PFSK-1 (cell line): ENCODE results near the gene RTL3.

Experiments
- POLR2AphosphoS5 ChIP-seq: IDR thresholded peaks from 2 replicates; pipeline ENCODE4 v1.6.1; 2012; ENCODE audit warnings: low read depth, mild to moderate bottlenecking, control low read depth, low read length, moderate library complexity
- SIN3A ChIP-seq: IDR thresholded peaks from 2 replicates; pipeline ENCODE4 v1.6.1; 2012; ENCODE audit warnings: mild to moderate bottlenecking, low read length, moderate library complexity, borderline replicate concordance; ENCODE audit not compliant: insufficient read depth
- TAF1 ChIP-seq: IDR thresholded peaks from 2 replicates; pipeline ENCODE4 v1.6.1; 2012; ENCODE audit warnings: low read length, control low read depth, borderline replicate concordance; ENCODE audit not compliant: insufficient read depth
- TF ChIP-seq, protein P1 (sequence below), 2 experiments: IDR thresholded peaks; 2 replicates each; pipeline versions ENCODE4 v1.6.1 to v1.8.0; 2011 to 2012; ENCODE audit warnings: low read depth in 2 of 2, low read length in 2 of 2, control low read depth in 1 of 2, inconsistent platforms in 1 of 2, mild to moderate bottlenecking in 1 of 2, moderate library complexity in 1 of 2; ENCODE audit not compliant: insufficient read depth in 1 of 2

DNA sequence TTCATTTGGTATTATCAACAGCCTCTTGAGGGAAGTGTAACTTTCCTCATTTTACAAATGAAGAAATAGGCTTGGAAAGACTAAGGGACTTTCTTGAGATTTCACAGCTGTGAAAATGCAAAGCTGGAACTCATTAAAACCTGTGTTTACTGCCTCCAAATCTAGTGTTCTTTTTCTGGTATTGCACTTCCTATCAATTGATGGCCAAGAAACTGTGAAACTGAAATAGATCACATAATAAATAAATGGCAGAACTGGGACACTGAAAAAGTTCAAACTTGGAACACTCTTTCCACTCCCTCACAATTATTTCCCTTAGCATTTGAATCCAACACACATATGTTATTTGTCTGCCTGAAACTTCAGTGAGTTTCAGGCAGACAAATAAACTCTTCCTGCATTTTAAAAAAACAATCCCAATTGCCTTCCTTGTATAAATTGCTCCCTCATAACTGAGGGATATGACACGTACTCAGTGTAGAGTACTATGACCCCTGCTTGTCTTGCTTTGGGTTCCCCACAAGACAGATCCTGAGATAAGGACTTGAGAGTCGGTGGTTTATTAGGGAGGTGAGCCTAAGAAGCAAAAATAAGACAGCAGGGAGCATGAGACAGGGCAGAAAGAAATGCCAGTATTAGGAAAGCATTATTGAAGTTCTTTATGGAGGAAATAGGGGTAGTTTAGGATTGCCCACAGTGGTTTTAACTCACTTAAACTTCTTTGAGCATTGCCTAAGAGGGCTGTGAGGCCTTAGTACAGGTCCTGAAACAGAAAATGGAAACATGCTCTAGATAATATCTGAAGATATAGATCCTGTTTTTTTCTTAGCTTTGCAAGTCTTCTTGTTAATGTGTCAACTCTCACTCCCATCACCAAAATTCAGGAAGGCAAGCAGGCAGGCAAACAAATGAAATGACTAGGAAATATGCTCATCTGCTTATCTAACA, 33.9 kb downstream of the RTL3 start:
- TF ChIP-seq POLR2AphosphoS5 (no peak), SIN3A (no peak), TAF1 (no peak)
- TF ChIP-seq, protein P1, sequence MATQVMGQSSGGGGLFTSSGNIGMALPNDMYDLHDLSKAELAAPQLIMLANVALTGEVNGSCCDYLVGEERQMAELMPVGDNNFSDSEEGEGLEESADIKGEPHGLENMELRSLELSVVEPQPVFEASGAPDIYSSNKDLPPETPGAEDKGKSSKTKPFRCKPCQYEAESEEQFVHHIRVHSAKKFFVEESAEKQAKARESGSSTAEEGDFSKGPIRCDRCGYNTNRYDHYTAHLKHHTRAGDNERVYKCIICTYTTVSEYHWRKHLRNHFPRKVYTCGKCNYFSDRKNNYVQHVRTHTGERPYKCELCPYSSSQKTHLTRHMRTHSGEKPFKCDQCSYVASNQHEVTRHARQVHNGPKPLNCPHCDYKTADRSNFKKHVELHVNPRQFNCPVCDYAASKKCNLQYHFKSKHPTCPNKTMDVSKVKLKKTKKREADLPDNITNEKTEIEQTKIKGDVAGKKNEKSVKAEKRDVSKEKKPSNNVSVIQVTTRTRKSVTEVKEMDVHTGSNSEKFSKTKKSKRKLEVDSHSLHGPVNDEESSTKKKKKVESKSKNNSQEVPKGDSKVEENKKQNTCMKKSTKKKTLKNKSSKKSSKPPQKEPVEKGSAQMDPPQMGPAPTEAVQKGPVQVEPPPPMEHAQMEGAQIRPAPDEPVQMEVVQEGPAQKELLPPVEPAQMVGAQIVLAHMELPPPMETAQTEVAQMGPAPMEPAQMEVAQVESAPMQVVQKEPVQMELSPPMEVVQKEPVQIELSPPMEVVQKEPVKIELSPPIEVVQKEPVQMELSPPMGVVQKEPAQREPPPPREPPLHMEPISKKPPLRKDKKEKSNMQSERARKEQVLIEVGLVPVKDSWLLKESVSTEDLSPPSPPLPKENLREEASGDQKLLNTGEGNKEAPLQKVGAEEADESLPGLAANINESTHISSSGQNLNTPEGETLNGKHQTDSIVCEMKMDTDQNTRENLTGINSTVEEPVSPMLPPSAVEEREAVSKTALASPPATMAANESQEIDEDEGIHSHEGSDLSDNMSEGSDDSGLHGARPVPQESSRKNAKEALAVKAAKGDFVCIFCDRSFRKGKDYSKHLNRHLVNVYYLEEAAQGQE (IDR thresholded peaks at IDR 0.05; ENCODE audit: insufficient read depth in 1 of 2, low read depth in 2 of 2, low read length in 2 of 2) = no peak
